Vagina (tissue), 2 donors: ENCODE results near the gene CREG2.

Source experiments
- POLR2AphosphoS5 ChIP-seq, 2 donors: sonication (generic); formaldehyde crosslinking; IDR thresholded peaks; one replicate each; pipeline ENCODE4 v1.9.0; 2017; ENCODE audit warnings: antibody characterized with exemption in 2 of 2, mild to moderate bottlenecking in 2 of 2, low read depth in 1 of 2; ENCODE audit not compliant: insufficient read depth in 1 of 2
- TF ChIP-seq, protein P1 (sequence below), 3 experiments: fragments of 450-650 bp in 2 of 3; fragments of 200-600 bp in 1 of 3; sonication (generic) in 1 of 3; IDR thresholded peaks; one replicate each; pipeline ENCODE4 v1.5.1; 2017 to 2019; ENCODE audit warnings: antibody characterized with exemption in 3 of 3, mild to moderate bottlenecking in 2 of 3, moderate library complexity in 2 of 3

DNA sequence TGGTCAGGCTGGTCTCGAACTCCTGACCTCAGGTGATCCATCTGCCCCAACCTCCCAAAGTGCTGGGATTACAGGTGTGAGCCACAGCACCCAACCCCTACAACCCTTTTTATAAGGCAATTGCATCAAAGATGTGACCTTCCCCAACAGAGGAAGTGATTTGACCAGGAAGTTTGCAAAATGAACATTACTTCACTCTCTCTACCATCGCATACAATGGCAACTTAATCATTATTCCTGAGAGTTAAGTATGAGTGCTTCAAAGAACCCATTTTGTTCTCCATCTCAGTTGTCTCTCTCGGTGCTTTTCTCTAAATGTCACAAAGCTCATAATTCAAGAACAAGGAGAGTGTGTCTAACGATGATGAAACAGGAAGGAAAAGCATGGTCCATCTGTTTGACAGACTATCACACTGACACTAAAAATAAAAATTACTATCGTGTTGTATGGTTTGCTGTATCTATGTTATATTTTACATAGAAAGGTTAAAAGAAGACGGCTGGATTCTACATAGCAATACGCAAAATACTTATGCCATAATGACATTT is 18.1 kb upstream of the CREG2 start:
- TF ChIP-seq POLR2AphosphoS5 (IDR thresholded peaks at IDR 0.05; ENCODE audit: insufficient read depth in 1 of 2, low read depth in 1 of 2): no peak
- TF ChIP-seq, protein P1, sequence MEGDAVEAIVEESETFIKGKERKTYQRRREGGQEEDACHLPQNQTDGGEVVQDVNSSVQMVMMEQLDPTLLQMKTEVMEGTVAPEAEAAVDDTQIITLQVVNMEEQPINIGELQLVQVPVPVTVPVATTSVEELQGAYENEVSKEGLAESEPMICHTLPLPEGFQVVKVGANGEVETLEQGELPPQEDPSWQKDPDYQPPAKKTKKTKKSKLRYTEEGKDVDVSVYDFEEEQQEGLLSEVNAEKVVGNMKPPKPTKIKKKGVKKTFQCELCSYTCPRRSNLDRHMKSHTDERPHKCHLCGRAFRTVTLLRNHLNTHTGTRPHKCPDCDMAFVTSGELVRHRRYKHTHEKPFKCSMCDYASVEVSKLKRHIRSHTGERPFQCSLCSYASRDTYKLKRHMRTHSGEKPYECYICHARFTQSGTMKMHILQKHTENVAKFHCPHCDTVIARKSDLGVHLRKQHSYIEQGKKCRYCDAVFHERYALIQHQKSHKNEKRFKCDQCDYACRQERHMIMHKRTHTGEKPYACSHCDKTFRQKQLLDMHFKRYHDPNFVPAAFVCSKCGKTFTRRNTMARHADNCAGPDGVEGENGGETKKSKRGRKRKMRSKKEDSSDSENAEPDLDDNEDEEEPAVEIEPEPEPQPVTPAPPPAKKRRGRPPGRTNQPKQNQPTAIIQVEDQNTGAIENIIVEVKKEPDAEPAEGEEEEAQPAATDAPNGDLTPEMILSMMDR (IDR thresholded peaks at IDR 0.05): no peak
